ENCODE results near the gene KAT8. TPM values are rescaled to one million over a fixed set of nuclear protein-coding genes. Genes with fewer than 3 reads are reported as not detected.

Gene KAT8
- total and polyA plus RNA-seq, 10 of the 15 experiments (the other 5 are each of a cell fraction or from before 2014, with no cell fraction given): 5.5 to 55.8 (median 39.6) TPM

- TF ChIP-seq STAT1 (conservative IDR thresholded peaks at IDR 0.05) (no peak; the same call in 1 of the 2 replicates), EGR1 (IDR thresholded peaks at IDR 0.05; ENCODE audit: borderline replicate concordance in 1 of 2, low read depth in 2 of 2, low read length in 2 of 2) (no peak), SRF (IDR thresholded peaks at IDR 0.05; ENCODE audit: low read depth in 2 of 2, low read length in 2 of 2) (peak in 1 of 2 experiments; percentile 5; a peak in 1 of 4 replicates), BRCA1 (IDR thresholded peaks at IDR 0.05; ENCODE audit: low read depth, low read length) (no peak), RAD51 (IDR thresholded peaks at IDR 0.05) (no peak), YY1 (IDR thresholded peaks at IDR 0.05; ENCODE audit: low read depth, low read length) (peak; percentile 71; the same call in 1 of the 2 replicates), SMAD5 (IDR thresholded peaks at IDR 0.05; ENCODE audit: low read depth) (no peak), POLR2AphosphoS5 (IDR thresholded peaks at IDR 0.05; ENCODE audit: low read length) (no peak), CREB1 (IDR thresholded peaks at IDR 0.05; ENCODE audit: low read depth) (peak; percentile 36), NFYA (IDR thresholded peaks at IDR 0.05; ENCODE audit: borderline replicate concordance, low read depth, low read length) (no peak), ESRRA (IDR thresholded peaks at IDR 0.05; ENCODE audit: low read length) (0 out of 2 replicates have a peak, but pooled peaks have one; percentile 15), RELA (IDR thresholded peaks at IDR 0.05; ENCODE audit: borderline replicate concordance, partially characterized antibody) (peak; percentile 71), HDAC6 (IDR thresholded peaks at IDR 0.05; ENCODE audit: unreplicated experiment) (no peak), SP1 (IDR thresholded peaks at IDR 0.05; ENCODE audit: low read depth, low read length) (peak; percentile 52), POLR2AphosphoS2 (IDR thresholded peaks at IDR 0.05; ENCODE audit: low read depth, low read length) (no peak), CBX5 (IDR thresholded peaks at IDR 0.05; ENCODE audit: low read depth) (no peak), PBX3 (IDR thresholded peaks at IDR 0.05; ENCODE audit: insufficient replicate concordance, low read depth, low read length) (peak; percentile 64), IKZF1 (conservative IDR thresholded peaks at IDR 0.05) (peak; percentile 96), PAX8 (IDR thresholded peaks at IDR 0.05) (no peak), LARP7 (IDR thresholded peaks at IDR 0.05) (peak; percentile 70; the same call in 1 of the 2 replicates), IRF5 (IDR thresholded peaks at IDR 0.05; ENCODE audit: borderline replicate concordance) (peak; percentile 18; the same call in 1 of the 2 replicates), NBN (IDR thresholded peaks at IDR 0.05) (0 out of 2 replicates have a peak, but pooled peaks have one; percentile 53), CREM (IDR thresholded peaks at IDR 0.05; ENCODE audit: low read depth) (peak; percentile 70), POLR2A (IDR thresholded peaks at IDR 0.05; ENCODE audit: low read depth, low read length) (peak; percentile 79), PAX5 (IDR thresholded peaks at IDR 0.05; ENCODE audit: borderline replicate concordance, low read depth, low read length) (peak; percentile 33; the same call in 1 of the 2 replicates), IRF3 (IDR thresholded peaks at IDR 0.05) (peak; percentile 57; the same call in 1 of the 2 replicates), HCFC1 (IDR thresholded peaks at IDR 0.05; ENCODE audit: low read length) (peak; percentile 89)
- TF ChIP-seq, protein P1, sequence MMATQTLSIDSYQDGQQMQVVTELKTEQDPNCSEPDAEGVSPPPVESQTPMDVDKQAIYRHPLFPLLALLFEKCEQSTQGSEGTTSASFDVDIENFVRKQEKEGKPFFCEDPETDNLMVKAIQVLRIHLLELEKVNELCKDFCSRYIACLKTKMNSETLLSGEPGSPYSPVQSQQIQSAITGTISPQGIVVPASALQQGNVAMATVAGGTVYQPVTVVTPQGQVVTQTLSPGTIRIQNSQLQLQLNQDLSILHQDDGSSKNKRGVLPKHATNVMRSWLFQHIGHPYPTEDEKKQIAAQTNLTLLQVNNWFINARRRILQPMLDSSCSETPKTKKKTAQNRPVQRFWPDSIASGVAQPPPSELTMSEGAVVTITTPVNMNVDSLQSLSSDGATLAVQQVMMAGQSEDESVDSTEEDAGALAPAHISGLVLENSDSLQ (IDR thresholded peaks at IDR 0.05): peak; percentile 93
- TF ChIP-seq, protein P2, sequence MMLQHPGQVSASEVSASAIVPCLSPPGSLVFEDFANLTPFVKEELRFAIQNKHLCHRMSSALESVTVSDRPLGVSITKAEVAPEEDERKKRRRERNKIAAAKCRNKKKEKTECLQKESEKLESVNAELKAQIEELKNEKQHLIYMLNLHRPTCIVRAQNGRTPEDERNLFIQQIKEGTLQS (IDR thresholded peaks at IDR 0.05; ENCODE audit: borderline replicate concordance, extremely low read depth, low read depth, low read length): no peak
Observed at GRCh38 chr16:31094424-31095120, 22.9 kb upstream of the KAT8 start, which contains the start of gene VKORC1 (continued).

Data from GM12878 (cell line).